SK-N-SH treated with all-trans-retinoic acid at 6 μM for 48 hours (cell line): ENCODE measurements around the gene JUN.

Experiments
- ATAC-seq: fragments of 200-7000 bp; cut with Tn5 transposase; 3 replicates; pipeline ENCODE4 v1.9.1; 2020; ENCODE audit warnings: mild to moderate bottlenecking, moderate library complexity
- BACH2 ChIP-seq: fragments of 250-450 bp; sonication (Bioruptor Pico); IDR thresholded peaks from 2 replicates; pipeline ENCODE4 v1.9.0; 2021; ENCODE audit warnings: mild to moderate bottlenecking, borderline replicate concordance
- CSDC2 ChIP-seq: fragments of 250-450 bp; sonication (Bioruptor Pico); IDR thresholded peaks from 2 replicates; pipeline ENCODE4 v1.5.0; 2020; ENCODE audit warnings: mild to moderate bottlenecking, moderate library complexity
- GLIS3 ChIP-seq: fragments of 250-450 bp; sonication (Bioruptor Pico); IDR thresholded peaks from 2 replicates; pipeline ENCODE4 v1.5.0; 2020; ENCODE audit warnings: mild to moderate bottlenecking, moderate library complexity
- ISL1 ChIP-seq: fragments of 250-450 bp; sonication (Bioruptor Pico); IDR thresholded peaks from 2 replicates; pipeline ENCODE4 v2.1.2; 2022; ENCODE audit warnings: mild to moderate bottlenecking, moderate library complexity
- OSR1 ChIP-seq: fragments of 250-450 bp; sonication (Bioruptor Pico); IDR thresholded peaks from 2 replicates; pipeline ENCODE4 v1.8.0; 2022; ENCODE audit warnings: moderate library complexity, mild to moderate bottlenecking, inconsistent platforms
- PPARA ChIP-seq: fragments of 250-450 bp; sonication (Bioruptor Pico); IDR thresholded peaks from 2 replicates; pipeline ENCODE4 v1.5.0; 2020; ENCODE audit warnings: mild to moderate bottlenecking, borderline replicate concordance
- RARB ChIP-seq: fragments of 250-450 bp; sonication (Bioruptor Pico); IDR thresholded peaks from 2 replicates; pipeline ENCODE4 v1.8.0; 2021; ENCODE audit warnings: mild to moderate bottlenecking, moderate library complexity
- SNAI2 ChIP-seq: fragments of 250-450 bp; sonication (Bioruptor Pico); IDR thresholded peaks from 2 replicates; pipeline ENCODE4 v1.5.0; 2020; ENCODE audit warnings: mild to moderate bottlenecking, moderate library complexity
- TCF4 ChIP-seq: fragments of 250-450 bp; sonication (Bioruptor Pico); IDR thresholded peaks from 2 replicates; pipeline ENCODE4 v1.8.0; 2021; ENCODE audit warnings: mild to moderate bottlenecking, moderate library complexity, borderline replicate concordance
- TOX ChIP-seq: fragments of 250-450 bp; sonication (Bioruptor Pico); IDR thresholded peaks from 2 replicates; pipeline ENCODE4 v1.8.0; 2021; ENCODE audit warnings: mild to moderate bottlenecking, moderate library complexity, borderline replicate concordance
- ZC3H10 ChIP-seq: fragments of 250-450 bp; sonication (Bioruptor Pico); IDR thresholded peaks from 2 replicates; pipeline ENCODE4 v1.5.1; 2021; ENCODE audit warnings: mild to moderate bottlenecking, moderate library complexity
- ZFP3 ChIP-seq: fragments of 250-450 bp; sonication (Bioruptor Pico); IDR thresholded peaks from 2 replicates; pipeline ENCODE4 v1.5.0; 2020; ENCODE audit warnings: mild to moderate bottlenecking, moderate library complexity
- ZFP30 ChIP-seq: fragments of 450-650 bp; formaldehyde crosslinking; IDR thresholded peaks from 2 replicates; pipeline ENCODE4 v1.5.0; 2022; ENCODE audit warnings: mild to moderate bottlenecking, moderate library complexity
- ZNF565 ChIP-seq: fragments of 450-650 bp; formaldehyde crosslinking; conservative IDR thresholded peaks from 2 replicates; pipeline ENCODE4 v1.5.0; 2020; ENCODE audit warnings: low read depth, mild to moderate bottlenecking, moderate library complexity
- ZNF8 ChIP-seq: fragments of 450-650 bp; formaldehyde crosslinking; IDR thresholded peaks from 2 replicates; pipeline ENCODE4 v1.5.0; 2020; ENCODE audit warnings: mild to moderate bottlenecking, moderate library complexity
- TF ChIP-seq, protein P1 (sequence below): fragments of 250-450 bp; sonication (Bioruptor Pico); IDR thresholded peaks from 2 replicates; pipeline ENCODE4 v1.5.1; 2020; ENCODE audit warnings: low read depth, mild to moderate bottlenecking, moderate library complexity
- TF ChIP-seq, protein P2 (sequence below): fragments of 250-450 bp; sonication (Bioruptor Pico); IDR thresholded peaks from 2 replicates; pipeline ENCODE4 v1.8.0; 2021; ENCODE audit warnings: low read depth, mild to moderate bottlenecking, moderate library complexity, borderline replicate concordance
- TF ChIP-seq, protein P3 (sequence below): fragments of 250-450 bp; sonication (Bioruptor Pico); IDR thresholded peaks from 2 replicates; pipeline ENCODE4 v1.8.0; 2020; ENCODE audit warnings: mild to moderate bottlenecking, moderate library complexity, borderline replicate concordance
- TF ChIP-seq, protein P4 (sequence below): fragments of 250-450 bp; sonication (Bioruptor Pico); IDR thresholded peaks from 2 replicates; pipeline ENCODE4 v1.5.1; 2021; ENCODE audit warnings: mild to moderate bottlenecking, moderate library complexity
- TF ChIP-seq, protein P5 (sequence below): fragments of 250-450 bp; sonication (Bioruptor Pico); IDR thresholded peaks from 2 replicates; pipeline ENCODE4 v1.5.0; 2020; ENCODE audit warnings: mild to moderate bottlenecking, moderate library complexity

Gene JUN

DNA sequence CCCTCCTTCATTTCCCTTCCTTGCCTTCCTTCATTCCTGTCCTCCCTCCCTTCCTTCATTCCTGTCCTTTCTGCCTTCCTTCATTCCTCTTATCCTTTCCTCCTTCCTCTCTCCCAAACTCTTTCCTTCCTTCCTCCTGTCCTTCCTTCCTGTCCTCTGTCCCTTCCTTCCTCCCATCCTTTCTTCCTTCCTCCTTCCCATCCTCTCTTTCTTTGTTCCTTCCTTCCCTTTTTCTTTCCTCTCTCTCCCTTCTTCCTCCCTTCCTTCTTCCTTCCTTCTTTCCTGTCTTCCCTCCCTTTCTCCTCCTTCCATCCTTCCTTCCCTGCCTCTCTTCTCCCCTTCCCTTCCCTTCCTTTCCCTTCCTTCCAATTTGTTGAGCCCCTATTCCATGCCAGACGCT lies 15.8 kb upstream of the JUN start:
- ATAC-seq: no peak
- TF ChIP-seq OSR1 (CRISPR knock-in tag): no peak
- TF ChIP-seq ISL1 (CRISPR knock-in tag): no peak
- TF ChIP-seq, protein P1, sequence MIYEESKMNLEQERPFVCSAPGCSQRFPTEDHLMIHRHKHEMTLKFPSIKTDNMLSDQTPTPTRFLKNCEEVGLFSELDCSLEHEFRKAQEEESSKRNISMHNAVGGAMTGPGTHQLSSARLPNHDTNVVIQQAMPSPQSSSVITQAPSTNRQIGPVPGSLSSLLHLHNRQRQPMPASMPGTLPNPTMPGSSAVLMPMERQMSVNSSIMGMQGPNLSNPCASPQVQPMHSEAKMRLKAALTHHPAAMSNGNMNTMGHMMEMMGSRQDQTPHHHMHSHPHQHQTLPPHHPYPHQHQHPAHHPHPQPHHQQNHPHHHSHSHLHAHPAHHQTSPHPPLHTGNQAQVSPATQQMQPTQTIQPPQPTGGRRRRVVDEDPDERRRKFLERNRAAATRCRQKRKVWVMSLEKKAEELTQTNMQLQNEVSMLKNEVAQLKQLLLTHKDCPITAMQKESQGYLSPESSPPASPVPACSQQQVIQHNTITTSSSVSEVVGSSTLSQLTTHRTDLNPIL: no peak
- TF ChIP-seq TCF4: no peak
- TF ChIP-seq CSDC2 (CRISPR knock-in tag): no peak
- no peak for TF ChIP-seq ZFP3 (CRISPR knock-in tag)

DNA sequence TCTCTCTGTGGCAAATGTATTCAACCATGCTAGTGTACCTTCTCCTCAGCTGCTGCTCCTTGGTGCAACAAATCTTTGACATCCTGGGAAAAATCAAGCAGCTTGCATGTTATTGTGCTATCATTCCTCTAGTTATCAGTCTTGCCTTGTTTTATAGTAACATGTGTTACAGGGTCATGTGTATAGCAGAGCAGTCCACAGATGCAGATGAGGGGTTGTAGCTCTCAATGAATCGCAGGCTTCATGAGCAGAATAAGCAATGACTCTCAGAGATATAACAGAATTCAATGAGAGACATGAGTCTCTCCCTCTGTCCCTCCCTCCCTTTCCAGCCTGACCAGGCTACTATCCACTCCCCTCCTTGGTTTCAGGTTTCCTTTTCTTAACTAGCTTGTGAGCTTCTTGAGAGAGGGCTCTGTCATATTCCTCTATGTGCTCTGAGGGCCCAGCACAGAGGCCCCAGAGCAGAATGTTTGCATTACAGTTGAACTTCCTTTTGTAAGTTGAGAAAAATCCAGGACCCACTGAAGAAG lies 15.1 kb upstream of the JUN start:
- ATAC-seq: no peak; the same call in 2 of the 3 replicates

DNA sequence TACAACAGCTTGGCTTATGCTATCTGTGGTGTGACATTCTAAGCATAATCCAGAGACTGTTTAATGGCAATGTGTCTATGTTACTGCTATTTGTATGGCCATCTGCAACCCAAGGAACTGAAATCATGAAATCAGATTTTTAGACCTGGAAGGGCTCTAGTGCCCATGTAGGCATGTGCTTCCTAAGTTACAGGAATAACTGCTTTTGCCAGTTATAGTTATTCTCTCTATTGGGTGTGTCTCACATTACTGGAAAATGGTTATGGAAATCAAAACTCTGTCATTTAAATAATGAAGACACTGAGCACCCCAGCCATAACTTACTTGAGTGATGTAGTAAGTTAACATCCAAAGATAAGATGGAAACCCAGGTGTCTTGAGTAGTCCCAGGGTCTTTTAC lies 12.6 kb upstream of the JUN start:
- no peak for ATAC-seq
- TF ChIP-seq, protein P2, sequence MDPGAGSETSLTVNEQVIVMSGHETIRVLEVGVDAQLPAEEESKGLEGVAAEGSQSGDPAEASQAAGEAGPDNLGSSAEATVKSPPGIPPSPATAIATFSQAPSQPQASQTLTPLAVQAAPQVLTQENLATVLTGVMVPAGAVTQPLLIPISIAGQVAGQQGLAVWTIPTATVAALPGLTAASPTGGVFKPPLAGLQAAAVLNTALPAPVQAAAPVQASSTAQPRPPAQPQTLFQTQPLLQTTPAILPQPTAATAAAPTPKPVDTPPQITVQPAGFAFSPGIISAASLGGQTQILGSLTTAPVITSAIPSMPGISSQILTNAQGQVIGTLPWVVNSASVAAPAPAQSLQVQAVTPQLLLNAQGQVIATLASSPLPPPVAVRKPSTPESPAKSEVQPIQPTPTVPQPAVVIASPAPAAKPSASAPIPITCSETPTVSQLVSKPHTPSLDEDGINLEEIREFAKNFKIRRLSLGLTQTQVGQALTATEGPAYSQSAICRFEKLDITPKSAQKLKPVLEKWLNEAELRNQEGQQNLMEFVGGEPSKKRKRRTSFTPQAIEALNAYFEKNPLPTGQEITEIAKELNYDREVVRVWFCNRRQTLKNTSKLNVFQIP (CRISPR knock-in tag): no peak
- TF ChIP-seq, protein P3, sequence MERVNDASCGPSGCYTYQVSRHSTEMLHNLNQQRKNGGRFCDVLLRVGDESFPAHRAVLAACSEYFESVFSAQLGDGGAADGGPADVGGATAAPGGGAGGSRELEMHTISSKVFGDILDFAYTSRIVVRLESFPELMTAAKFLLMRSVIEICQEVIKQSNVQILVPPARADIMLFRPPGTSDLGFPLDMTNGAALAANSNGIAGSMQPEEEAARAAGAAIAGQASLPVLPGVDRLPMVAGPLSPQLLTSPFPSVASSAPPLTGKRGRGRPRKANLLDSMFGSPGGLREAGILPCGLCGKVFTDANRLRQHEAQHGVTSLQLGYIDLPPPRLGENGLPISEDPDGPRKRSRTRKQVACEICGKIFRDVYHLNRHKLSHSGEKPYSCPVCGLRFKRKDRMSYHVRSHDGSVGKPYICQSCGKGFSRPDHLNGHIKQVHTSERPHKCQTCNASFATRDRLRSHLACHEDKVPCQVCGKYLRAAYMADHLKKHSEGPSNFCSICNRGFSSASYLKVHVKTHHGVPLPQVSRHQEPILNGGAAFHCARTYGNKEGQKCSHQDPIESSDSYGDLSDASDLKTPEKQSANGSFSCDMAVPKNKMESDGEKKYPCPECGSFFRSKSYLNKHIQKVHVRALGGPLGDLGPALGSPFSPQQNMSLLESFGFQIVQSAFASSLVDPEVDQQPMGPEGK (CRISPR knock-in tag): no peak
- no peak for TF ChIP-seq ZFP3 (CRISPR knock-in tag)
- no peak for TF ChIP-seq RARB (CRISPR knock-in tag)
- no peak for TF ChIP-seq PPARA (CRISPR knock-in tag)
- no peak for TF ChIP-seq BACH2 (CRISPR knock-in tag)
- TF ChIP-seq OSR1 (CRISPR knock-in tag): no peak
- no peak for TF ChIP-seq ZNF565 (CRISPR knock-in tag)

More for the DNA sequence above, 15.1 kb upstream of the JUN start:
- no peak for TF ChIP-seq RARB (CRISPR knock-in tag)
- TF ChIP-seq, protein P3 (CRISPR knock-in tag): no peak
- TF ChIP-seq ZFP3 (CRISPR knock-in tag): no peak
- no peak for TF ChIP-seq OSR1 (CRISPR knock-in tag)
- TF ChIP-seq ZNF565 (CRISPR knock-in tag): no peak
- TF ChIP-seq, protein P1: no peak
- no peak for TF ChIP-seq ZC3H10
- no peak for TF ChIP-seq SNAI2 (CRISPR knock-in tag)
- no peak for TF ChIP-seq CSDC2 (CRISPR knock-in tag)
- no peak for TF ChIP-seq ZNF8 (CRISPR knock-in tag)
- no peak for TF ChIP-seq PPARA (CRISPR knock-in tag)
- no peak for TF ChIP-seq TOX (CRISPR knock-in tag)
- TF ChIP-seq GLIS3 (CRISPR knock-in tag): no peak
- TF ChIP-seq, protein P4, sequence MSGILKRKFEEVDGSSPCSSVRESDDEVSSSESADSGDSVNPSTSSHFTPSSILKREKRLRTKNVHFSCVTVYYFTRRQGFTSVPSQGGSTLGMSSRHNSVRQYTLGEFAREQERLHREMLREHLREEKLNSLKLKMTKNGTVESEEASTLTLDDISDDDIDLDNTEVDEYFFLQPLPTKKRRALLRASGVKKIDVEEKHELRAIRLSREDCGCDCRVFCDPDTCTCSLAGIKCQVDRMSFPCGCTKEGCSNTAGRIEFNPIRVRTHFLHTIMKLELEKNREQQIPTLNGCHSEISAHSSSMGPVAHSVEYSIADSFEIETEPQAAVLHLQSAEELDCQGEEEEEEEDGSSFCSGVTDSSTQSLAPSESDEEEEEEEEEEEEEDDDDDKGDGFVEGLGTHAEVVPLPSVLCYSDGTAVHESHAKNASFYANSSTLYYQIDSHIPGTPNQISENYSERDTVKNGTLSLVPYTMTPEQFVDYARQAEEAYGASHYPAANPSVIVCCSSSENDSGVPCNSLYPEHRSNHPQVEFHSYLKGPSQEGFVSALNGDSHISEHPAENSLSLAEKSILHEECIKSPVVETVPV (CRISPR knock-in tag): no peak
- TF ChIP-seq BACH2 (CRISPR knock-in tag): no peak
- TF ChIP-seq, protein P5, sequence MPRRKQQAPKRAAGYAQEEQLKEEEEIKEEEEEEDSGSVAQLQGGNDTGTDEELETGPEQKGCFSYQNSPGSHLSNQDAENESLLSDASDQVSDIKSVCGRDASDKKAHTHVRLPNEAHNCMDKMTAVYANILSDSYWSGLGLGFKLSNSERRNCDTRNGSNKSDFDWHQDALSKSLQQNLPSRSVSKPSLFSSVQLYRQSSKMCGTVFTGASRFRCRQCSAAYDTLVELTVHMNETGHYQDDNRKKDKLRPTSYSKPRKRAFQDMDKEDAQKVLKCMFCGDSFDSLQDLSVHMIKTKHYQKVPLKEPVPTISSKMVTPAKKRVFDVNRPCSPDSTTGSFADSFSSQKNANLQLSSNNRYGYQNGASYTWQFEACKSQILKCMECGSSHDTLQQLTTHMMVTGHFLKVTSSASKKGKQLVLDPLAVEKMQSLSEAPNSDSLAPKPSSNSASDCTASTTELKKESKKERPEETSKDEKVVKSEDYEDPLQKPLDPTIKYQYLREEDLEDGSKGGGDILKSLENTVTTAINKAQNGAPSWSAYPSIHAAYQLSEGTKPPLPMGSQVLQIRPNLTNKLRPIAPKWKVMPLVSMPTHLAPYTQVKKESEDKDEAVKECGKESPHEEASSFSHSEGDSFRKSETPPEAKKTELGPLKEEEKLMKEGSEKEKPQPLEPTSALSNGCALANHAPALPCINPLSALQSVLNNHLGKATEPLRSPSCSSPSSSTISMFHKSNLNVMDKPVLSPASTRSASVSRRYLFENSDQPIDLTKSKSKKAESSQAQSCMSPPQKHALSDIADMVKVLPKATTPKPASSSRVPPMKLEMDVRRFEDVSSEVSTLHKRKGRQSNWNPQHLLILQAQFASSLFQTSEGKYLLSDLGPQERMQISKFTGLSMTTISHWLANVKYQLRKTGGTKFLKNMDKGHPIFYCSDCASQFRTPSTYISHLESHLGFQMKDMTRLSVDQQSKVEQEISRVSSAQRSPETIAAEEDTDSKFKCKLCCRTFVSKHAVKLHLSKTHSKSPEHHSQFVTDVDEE (CRISPR knock-in tag): no peak
- no peak for TF ChIP-seq ZFP30 (CRISPR knock-in tag)
